GM12892 (cell line): ENCODE data around the gene CIAO1.
A peak's percentile ranks its signal among the peaks of the same experiment; 100 is the strongest.

Experiments used
- POLR2A ChIP-seq: IDR thresholded peaks from 2 replicates; pipeline ENCODE4 v1.6.1; 2011; ENCODE audit warnings: low read depth, low read length, control low read depth
- POLR2AphosphoS5 ChIP-seq: IDR thresholded peaks from 2 replicates; pipeline ENCODE4 v1.6.1; 2011; ENCODE audit warnings: low read depth, low read length, control low read depth
- TAF1 ChIP-seq: IDR thresholded peaks from 2 replicates; pipeline ENCODE4 v1.6.1; 2011; ENCODE audit warnings: low read depth, mild to moderate bottlenecking, control low read depth, low read length, borderline replicate concordance

DNA sequence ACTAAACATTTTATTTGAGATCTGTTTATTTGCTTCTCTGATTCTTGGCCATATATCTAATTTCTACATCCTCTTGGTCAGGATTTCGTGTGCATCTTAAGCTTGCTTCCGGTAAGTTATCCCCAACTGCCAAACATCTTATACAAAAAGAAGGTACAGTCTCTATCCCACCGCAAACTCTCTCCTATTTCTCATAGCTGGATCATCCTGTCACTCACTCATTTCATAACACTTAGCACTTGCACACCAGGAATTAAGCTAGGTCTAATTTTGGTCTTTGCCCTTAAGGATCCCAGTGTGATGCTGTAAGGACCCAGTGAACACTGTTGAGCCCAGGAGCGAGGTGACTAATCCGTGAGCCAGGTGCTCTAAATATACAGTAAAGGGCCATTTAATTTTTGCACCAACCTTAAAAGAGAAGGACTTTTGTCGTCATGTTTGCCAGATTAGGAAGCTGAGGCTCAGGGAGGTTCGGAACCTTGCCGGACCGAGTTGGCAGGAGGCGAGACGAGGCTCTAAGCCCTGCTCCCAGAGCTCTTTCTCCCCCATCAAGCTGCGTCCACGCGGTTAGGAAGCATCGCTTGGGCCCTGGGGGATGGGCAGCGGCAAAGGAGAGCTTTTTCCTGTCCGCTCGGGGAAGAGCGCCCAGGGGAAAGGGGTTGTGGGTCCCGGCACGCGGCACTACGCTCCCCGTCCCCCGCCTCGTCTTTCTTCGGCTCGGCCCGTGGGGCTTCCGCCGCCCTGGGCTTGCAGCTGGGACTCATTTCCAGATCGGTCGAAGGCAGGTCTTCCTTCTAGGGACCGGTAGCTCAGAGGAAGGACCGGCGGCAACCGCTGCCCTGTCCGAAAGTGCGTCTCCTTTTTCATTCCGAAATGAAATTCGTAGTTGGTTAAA lies 55.0 kb downstream of the CIAO1 start:
- peak; percentile 6; the same call in 1 of the 2 replicates for TF ChIP-seq POLR2AphosphoS5
- TF ChIP-seq POLR2A, result no peak
- no peak; the same call in 1 of the 2 replicates for TF ChIP-seq TAF1
